ENCODE data around the gene CD28.

Gene CD28

GRCh38 chr2:203713381-203713780 lies 6.9 kb downstream of the CD28 start:
- DNase-seq (ENCODE audit: insufficient read length, low spot score) (no peak), FAIRE-seq (no peak)
- TF ChIP-seq, protein P1, sequence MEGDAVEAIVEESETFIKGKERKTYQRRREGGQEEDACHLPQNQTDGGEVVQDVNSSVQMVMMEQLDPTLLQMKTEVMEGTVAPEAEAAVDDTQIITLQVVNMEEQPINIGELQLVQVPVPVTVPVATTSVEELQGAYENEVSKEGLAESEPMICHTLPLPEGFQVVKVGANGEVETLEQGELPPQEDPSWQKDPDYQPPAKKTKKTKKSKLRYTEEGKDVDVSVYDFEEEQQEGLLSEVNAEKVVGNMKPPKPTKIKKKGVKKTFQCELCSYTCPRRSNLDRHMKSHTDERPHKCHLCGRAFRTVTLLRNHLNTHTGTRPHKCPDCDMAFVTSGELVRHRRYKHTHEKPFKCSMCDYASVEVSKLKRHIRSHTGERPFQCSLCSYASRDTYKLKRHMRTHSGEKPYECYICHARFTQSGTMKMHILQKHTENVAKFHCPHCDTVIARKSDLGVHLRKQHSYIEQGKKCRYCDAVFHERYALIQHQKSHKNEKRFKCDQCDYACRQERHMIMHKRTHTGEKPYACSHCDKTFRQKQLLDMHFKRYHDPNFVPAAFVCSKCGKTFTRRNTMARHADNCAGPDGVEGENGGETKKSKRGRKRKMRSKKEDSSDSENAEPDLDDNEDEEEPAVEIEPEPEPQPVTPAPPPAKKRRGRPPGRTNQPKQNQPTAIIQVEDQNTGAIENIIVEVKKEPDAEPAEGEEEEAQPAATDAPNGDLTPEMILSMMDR (IDR thresholded peaks at IDR 0.05; ENCODE audit: insufficient read depth, missing control alignments): no peak

- FAIRE-seq (no peak), DNase-seq (ENCODE audit: insufficient read length, low spot score) (no peak)
- TF ChIP-seq, protein P1 (IDR thresholded peaks at IDR 0.05; ENCODE audit: insufficient read depth, missing control alignments): no peak
These were observed 7.7 kb downstream of the CD28 start for GRCh38 chr2:203714112-203714511.

GRCh38 chr2:203715744-203716143 lies 9.3 kb downstream of the CD28 start:
- TF ChIP-seq, protein P1 (IDR thresholded peaks at IDR 0.05; ENCODE audit: insufficient read depth, missing control alignments): no peak
- FAIRE-seq (no peak), DNase-seq (ENCODE audit: insufficient read length, low spot score) (no peak)

GRCh38 chr2:203718087-203718486 lies 11.6 kb downstream of the CD28 start:
- TF ChIP-seq, protein P1 (IDR thresholded peaks at IDR 0.05; ENCODE audit: insufficient read depth, missing control alignments): no peak
- DNase-seq (ENCODE audit: insufficient read length, low spot score): no peak
- no peak for FAIRE-seq

DNA sequence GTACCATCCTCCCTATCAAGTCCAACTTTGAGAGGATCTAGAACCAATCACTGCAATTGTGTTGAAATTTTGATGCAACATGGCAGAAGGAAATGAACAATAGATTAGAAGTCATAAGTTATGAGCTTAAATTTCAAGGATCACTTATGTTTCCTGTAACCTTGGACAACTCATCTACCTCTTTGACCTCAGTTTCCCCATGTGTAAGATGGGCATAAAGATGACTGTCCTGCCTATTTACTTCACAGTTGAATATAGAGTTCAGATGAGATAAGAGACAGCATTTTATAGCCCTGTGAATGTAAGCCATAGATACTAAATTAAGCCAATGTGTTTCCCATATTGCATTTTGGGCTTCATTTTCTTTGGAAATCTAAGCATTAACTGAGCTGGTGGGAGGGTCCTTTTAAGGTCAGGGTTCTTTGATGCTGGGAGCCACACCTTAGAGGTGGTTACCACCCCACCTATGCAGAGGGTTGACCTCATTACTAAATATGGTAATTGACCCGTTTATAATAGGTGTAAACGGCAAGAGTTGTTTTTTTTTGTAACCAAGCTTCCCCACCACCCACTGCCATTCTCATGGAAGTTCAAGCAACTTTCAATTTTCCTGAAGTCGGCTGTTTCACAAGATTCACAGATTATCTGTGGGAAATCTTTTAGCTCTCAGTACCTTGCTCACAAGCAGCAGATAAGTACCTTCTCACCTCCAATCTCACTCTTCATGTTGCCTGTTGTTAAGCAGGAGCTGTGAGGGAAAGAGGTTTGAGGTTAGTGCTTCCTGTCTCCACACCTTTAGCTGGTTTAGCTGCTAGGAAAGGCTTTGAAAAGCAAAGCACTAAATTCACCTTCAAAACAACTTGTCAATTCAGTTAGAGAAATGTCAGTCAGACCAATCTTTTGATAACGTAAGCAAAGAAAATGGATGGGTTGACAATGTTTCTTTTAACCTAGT lies 13.3 kb downstream of the CD28 start:
- DNase-seq (ENCODE audit: insufficient read length, low spot score) (no peak), FAIRE-seq (no peak)
- TF ChIP-seq, protein P1 (IDR thresholded peaks at IDR 0.05; ENCODE audit: insufficient read depth, missing control alignments): no peak

GRCh38 chr2:203720915-203721672 lies 14.7 kb downstream of the CD28 start:
- TF ChIP-seq, protein P1 (IDR thresholded peaks at IDR 0.05; ENCODE audit: insufficient read depth, missing control alignments): no peak
- no peak for DNase-seq (ENCODE audit: insufficient read length, low spot score)
- FAIRE-seq: no peak

All from D721Med (cell line).